HEK293T (cell line): ENCODE data around the gene CCDC148.

Experiments
- CTCF ChIA-PET: fragments of 350-600 bp; formaldehyde crosslinking; extraction: SDS; loops from one replicate; lab custom pipeline; 2021; ENCODE audit warnings: antibody characterized with exemption, inconsistent platforms; lab: Yijun Ruan, JAX
- POLR2A ChIA-PET: fragments of 350-600 bp; formaldehyde crosslinking; extraction: SDS; loops from one replicate; lab custom pipeline; 2020; ENCODE audit warnings: antibody characterized with exemption, inconsistent platforms; lab: Yijun Ruan, JAX
- DNase-seq: peaks from one replicate; pipeline ENCODE4 v3.0.0; 2012; ENCODE audit warnings: mixed read lengths; ENCODE audit errors: extremely low spot score
- ARNT ChIP-seq: fragments of 450-650 bp; IDR thresholded peaks from 2 replicates; pipeline ENCODE4 v1.6.1; 2017; ENCODE audit warnings: mild to moderate bottlenecking
- BHLHE40 ChIP-seq: fragments of 450-650 bp; IDR thresholded peaks from 2 replicates; pipeline ENCODE4 v1.6.1; 2016; ENCODE audit warnings: mild to moderate bottlenecking, moderate library complexity, borderline replicate concordance
- CTBP1 ChIP-seq: fragments of 450-650 bp; IDR thresholded peaks from 2 replicates; pipeline ENCODE4 v1.6.1; 2016; ENCODE audit warnings: borderline replicate concordance
- ELF4 ChIP-seq: fragments of 450-650 bp; IDR thresholded peaks from 2 replicates; pipeline ENCODE4 v1.6.1; 2017; ENCODE audit warnings: antibody characterized with exemption
- FOXA1 ChIP-seq: fragments of 450-650 bp; IDR thresholded peaks from 2 replicates; pipeline ENCODE4 v1.6.1; 2016; ENCODE audit warnings: mild to moderate bottlenecking
- FOXK2 ChIP-seq: fragments of 450-650 bp; IDR thresholded peaks from 2 replicates; pipeline ENCODE4 v1.6.1; 2016; ENCODE audit warnings: mild to moderate bottlenecking
- FOXM1 ChIP-seq: fragments of 450-650 bp; IDR thresholded peaks from 2 replicates; pipeline ENCODE4 v1.6.1; 2017; ENCODE audit warnings: mild to moderate bottlenecking, borderline replicate concordance
- HDGF ChIP-seq: fragments of 450-650 bp; IDR thresholded peaks from 2 replicates; pipeline ENCODE4 v1.6.1; 2017; ENCODE audit warnings: antibody characterized with exemption, borderline replicate concordance
- L3MBTL2 ChIP-seq: fragments of 450-650 bp; conservative IDR thresholded peaks from 2 replicates; pipeline ENCODE4 v1.6.1; 2016; ENCODE audit warnings: mild to moderate bottlenecking
- LEF1 ChIP-seq: fragments of 450-650 bp; IDR thresholded peaks from 2 replicates; pipeline ENCODE4 v1.6.1; 2017; ENCODE audit warnings: mild to moderate bottlenecking, borderline replicate concordance
- NFRKB ChIP-seq: fragments of 450-650 bp; IDR thresholded peaks from 2 replicates; pipeline ENCODE4 v1.6.1; 2016; ENCODE audit warnings: mild to moderate bottlenecking, moderate library complexity
- PKNOX1 ChIP-seq: fragments of 450-650 bp; IDR thresholded peaks from 2 replicates; pipeline ENCODE4 v1.6.1; 2016
- SP1 ChIP-seq: fragments of 450-650 bp; IDR thresholded peaks from 2 replicates; pipeline ENCODE4 v1.6.1; 2017
- SUZ12 ChIP-seq: fragments of 450-650 bp; IDR thresholded peaks from 2 replicates; pipeline ENCODE4 v1.6.1; 2016; ENCODE audit warnings: mild to moderate bottlenecking
- TARDBP ChIP-seq: fragments of 450-650 bp; IDR thresholded peaks from 2 replicates; pipeline ENCODE4 v1.6.1; 2016
- ZNF384 ChIP-seq: fragments of 450-650 bp; IDR thresholded peaks from 2 replicates; pipeline ENCODE4 v1.6.1; 2016

Gene CCDC148

GRCh38 chr2:158276619-158277471 is 179.7 kb downstream of the CCDC148 start:
- TF ChIP-seq SP1, result no peak
- no peak for TF ChIP-seq L3MBTL2
- no peak for TF ChIP-seq PKNOX1
- no peak for TF ChIP-seq ZNF384
- no peak for TF ChIP-seq ELF4
- no peak for TF ChIP-seq BHLHE40
- TF ChIP-seq CTBP1, result no peak
- TF ChIP-seq ARNT, result no peak
- TF ChIP-seq HDGF, result no peak
- TF ChIP-seq FOXA1, result no peak
- TF ChIP-seq LEF1, result no peak
- no peak for TF ChIP-seq TARDBP
- TF ChIP-seq FOXK2, result no peak
- ChIA-PET POLR2A (no interaction called here), CTCF (no interaction called here)
- no peak for DNase-seq

DNA sequence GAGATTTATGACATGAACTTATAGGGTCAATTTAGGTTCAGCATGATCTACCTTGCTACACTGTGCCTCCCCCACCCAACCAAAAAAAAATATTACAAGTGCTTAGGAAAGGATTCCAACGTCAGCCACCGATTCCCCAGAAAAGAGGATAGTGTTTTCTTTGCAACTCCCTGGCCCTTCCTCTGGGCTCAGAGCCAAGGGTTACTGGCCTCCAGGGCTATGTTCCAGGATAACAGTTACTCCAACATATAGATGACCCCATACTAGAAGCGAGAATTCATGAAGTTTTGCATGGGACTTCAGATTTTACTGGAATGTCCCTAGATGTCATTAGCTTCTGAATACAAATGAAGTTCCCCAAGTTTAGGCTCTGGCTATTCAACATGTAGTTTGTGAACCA is 182.8 kb downstream of the CCDC148 start:
- CTCF ChIA-PET, result no interaction called here
- no peak for TF ChIP-seq ELF4
- no peak for TF ChIP-seq FOXM1
- no peak for TF ChIP-seq SUZ12
- TF ChIP-seq FOXK2, result no peak
- no peak for TF ChIP-seq TARDBP
- no peak for DNase-seq
- POLR2A ChIA-PET, result no interaction called here

DNA sequence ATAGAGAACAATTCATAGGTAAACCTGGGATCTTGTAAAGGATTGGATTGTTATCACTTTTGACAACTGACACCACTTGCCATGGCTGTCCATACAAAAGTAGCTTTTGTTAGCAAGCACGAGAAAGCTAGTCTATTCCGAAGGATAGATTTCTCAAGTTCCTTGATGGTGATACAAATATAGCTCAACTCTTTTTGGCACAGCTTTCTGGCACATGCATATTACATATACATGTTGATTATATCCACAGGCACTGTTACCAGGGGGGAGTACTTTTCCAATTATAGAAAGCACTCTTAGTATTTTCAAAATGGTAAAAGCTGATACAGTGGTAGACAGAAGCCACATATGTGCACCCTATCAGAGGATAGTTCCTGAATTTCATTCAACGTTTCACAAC is 186.0 kb downstream of the CCDC148 start:
- no peak for TF ChIP-seq ELF4
- TF ChIP-seq L3MBTL2, result no peak
- no peak for TF ChIP-seq NFRKB
- TF ChIP-seq TARDBP, result no peak
- TF ChIP-seq ARNT, result no peak
- ChIA-PET CTCF (no interaction called here), POLR2A (no interaction called here)
- no peak for DNase-seq

DNA sequence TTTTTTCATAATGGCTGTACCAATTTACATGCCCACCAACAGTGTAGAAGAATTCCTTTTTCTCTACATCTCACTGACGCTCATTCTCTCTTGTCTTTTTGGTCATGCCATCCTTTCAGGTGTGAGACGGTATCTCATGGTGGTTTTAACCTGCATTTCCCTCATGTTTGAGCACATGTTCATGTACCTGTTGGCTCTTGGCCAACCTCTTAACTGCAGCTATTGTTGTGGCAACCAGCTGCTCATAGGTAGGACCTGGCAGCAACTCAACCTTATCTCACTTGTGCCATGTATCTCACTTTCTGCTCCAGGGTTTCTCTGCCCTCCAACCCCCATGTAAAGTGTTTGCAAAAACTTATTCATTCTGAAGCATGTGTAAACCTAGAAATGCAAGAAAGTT is 187.4 kb downstream of the CCDC148 start:
- TF ChIP-seq ZNF384 (no peak), ELF4 (no peak), FOXA1 (no peak), L3MBTL2 (no peak)
- CTCF ChIA-PET, result no interaction called here
- no peak for DNase-seq

DNA sequence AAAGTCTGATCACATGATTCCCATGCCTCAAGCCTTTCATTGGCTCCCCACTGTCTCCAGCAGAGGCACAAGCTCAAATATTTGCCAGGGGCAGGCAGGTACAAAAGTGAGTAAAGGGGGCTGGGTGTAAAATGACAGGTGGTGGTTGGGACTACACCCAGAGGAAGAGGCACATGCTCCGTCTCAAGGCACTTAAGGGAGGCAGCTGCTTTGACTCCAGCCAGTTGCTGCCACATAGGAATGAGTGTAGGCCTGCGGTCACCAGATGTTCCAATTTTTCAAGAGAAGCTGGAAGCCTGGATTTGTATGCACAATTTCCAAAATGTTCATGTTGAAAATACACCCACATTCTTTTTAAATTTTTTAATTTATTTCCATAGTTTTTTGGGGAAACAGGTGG is 190.4 kb downstream of the CCDC148 start:
- POLR2A ChIA-PET, result no interaction called here
- CTCF ChIA-PET, result no interaction called here
- no peak for DNase-seq
- TF ChIP-seq ARNT (no peak), TARDBP (no peak), L3MBTL2 (no peak), FOXA1 (no peak), CTBP1 (no peak), ELF4 (no peak), FOXK2 (no peak), ZNF384 (no peak), PKNOX1 (no peak), LEF1 (no peak), FOXM1 (no peak), BHLHE40 (no peak), NFRKB (no peak), SP1 (no peak), HDGF (no peak)

More for the DNA sequence above, 187.4 kb downstream of the CCDC148 start:
- POLR2A ChIA-PET, result no interaction called here

DNA sequence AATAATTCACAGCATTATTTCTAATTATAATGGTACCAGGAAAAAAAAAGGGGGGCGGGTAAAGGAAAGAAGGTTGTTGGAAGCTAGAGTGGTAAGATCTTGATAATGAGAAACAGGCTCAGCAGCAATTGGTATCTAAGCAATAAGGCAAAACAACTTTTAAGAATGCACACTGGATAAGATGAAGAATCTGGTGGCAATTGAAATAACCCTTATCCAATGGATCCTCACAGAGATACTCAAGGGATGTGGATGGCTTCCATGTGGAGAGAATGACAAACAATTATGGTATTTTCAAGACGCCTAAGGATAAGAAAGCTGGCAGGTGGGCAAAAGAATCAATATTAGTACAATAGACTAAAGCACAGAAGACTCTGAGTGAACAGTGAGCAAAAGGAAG is 201.3 kb downstream of the CCDC148 start:
- ChIA-PET POLR2A (no interaction called here), CTCF (no interaction called here)
- DNase-seq, result no peak
- TF ChIP-seq SUZ12 (no peak), FOXM1 (no peak), TARDBP (no peak), NFRKB (no peak), BHLHE40 (no peak), ARNT (no peak), CTBP1 (no peak), PKNOX1 (no peak), LEF1 (no peak), FOXK2 (no peak), FOXA1 (no peak), ELF4 (no peak), HDGF (no peak), SP1 (no peak), L3MBTL2 (no peak), ZNF384 (no peak)
